Measurements from ENCODE around the gene SMPX.

SMPX gene

DNA sequence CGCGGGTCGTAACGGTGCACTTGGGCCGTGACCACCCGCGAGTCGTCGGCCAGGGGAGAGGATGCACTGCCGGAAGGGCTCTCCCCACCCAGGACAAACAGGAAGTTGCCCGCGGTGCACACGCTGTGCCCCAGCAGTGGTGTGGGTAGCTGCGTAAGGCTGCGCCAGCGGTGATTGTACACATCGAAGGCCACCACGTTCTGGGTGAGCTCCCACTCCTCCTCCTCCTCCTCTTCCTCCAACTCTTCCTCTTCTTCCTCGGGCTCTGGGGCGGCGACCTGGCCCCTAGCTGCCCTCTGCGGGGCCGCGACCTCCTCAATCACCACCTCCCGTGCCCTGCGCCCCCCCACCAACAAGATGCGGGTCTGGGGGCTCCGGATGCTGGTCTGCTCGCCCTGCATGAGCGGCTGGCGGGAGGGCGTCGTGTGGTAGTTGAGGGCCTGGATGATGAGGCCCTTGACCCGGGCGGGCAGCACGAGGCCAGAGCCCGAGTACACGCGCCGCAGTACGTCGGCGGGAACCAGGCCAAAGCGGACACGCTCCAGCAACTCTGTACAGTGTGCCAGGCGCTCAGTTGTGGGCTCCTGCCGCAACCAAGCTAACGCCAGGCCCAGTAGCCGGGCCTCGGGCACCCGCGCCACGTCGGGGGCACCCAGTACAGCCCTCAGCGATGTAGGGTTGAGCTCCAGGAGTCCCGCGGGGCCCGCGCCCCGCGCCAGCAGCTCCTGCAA, 101.2 kb downstream of the SMPX start:
- no peak for DNase-seq
